IPS-18a (cell line): Measurements from ENCODE around the gene HERPUD1.
"Not testable (repeated sequence)": the region's sequence is repeated elsewhere in the genome, so short reads cannot be mapped to it uniquely, and the experiment has no call there.

ENCODE experiments used
- H3K27ac ChIP-seq: one replicate; pipeline ENCODE4 v1.5.1; 2013; ENCODE audit warnings: low read length
- H3K27me3 ChIP-seq: one replicate; pipeline ENCODE4 v1.6.1; 2013; ENCODE audit warnings: mild to moderate bottlenecking, low read length; ENCODE audit not compliant: control insufficient read depth, insufficient read depth
- H3K36me3 ChIP-seq: one replicate; pipeline ENCODE4 v1.6.1; 2013; ENCODE audit warnings: low read depth, low read length; ENCODE audit not compliant: control insufficient read depth
- H3K4me1 ChIP-seq: one replicate; pipeline ENCODE4 v1.6.1; 2013; ENCODE audit warnings: low read depth, low read length; ENCODE audit not compliant: control insufficient read depth
- H3K4me3 ChIP-seq: one replicate; pipeline ENCODE4 v1.5.1; 2013; ENCODE audit warnings: low read length
- H3K9ac ChIP-seq: one replicate; pipeline ENCODE4 v1.6.1; 2013; ENCODE audit warnings: mild to moderate bottlenecking, low read length, moderate library complexity
- H3K9me3 ChIP-seq: one replicate; pipeline ENCODE4 v1.6.1; 2013; ENCODE audit warnings: low read depth, low read length; ENCODE audit not compliant: control insufficient read depth

Gene HERPUD1

DNA sequence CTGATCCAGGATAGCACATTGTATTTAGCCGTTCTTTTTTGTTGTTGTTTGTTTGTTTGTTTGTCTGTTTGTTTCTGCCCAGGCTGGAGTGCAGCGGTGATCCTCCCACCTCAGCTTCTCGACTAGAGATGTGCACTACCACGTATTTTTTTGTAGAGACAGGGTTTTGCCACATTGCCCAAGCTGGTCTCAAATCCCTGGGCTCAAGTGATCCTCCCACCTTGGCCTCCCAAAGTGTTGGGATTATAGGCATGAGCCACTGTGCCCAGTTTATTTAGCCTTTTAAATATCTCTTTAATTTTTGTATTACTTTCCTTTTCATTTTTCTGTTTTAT lies 48.2 kb downstream of the HERPUD1 start:
- Histone ChIP-seq H3K36me3 (no peaks in the 10 kb centered on the region), H3K9me3 (no peaks in the 10 kb centered on the region), H3K27ac (no peak overlapping the region), H3K4me3 (no peak overlapping the region), H3K27me3 (no peaks in the 10 kb centered on the region), H3K9ac (no peak overlapping the region), H3K4me1 (peaks cover 4% of the 10 kb centered on the region)

DNA sequence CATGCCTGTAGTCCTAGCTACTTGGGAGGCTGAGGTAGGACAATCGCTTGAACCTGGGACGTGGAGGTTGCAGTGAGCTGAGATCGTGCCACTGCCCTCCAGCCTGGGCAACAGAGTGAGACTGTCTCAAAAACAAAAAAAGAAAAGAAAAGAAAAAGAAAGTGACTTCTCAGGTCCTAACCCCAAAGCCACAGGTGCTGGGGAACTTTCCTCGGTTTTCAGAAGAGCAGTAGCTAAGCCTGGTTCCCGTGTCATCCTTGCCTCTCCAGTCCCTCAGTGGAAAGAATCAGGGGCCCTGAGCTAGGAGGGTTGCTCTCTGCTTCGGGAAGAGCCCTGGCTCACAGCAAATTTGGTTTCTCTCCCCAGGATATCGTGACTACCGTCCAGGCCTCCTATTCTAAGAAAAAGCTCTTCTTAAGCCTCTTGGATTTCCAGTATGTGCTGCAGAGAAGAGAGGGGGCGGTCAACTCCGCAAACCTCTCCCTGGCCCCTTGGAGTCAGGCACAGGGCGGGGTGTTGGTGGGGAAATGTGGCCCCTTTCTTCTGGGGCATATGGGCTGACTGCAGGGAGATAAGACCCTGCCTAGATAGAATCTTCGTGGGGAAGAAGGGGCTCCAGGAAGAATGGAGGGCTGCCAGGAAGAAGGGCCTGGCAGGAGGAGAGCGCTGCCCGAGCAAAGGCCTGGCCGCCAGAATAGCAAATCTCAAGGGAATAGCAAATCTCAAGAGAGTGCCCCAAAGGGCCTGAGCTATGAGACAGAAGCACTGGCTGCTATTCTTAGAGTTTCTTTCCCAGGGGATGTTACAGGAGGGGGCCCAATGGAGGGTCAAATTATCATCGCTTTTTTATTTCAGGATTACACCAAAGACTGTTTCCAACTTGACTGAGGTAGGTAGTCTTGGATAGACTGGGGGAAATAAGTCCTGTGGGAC lies 49.1 kb downstream of the HERPUD1 start:
- H3K27ac ChIP-seq: no peak overlapping the region
- H3K9me3 ChIP-seq: no peaks in the 10 kb centered on the region
- H3K27me3 ChIP-seq: no peaks in the 10 kb centered on the region
- no peak overlapping the region for H3K4me3 ChIP-seq
- H3K9ac ChIP-seq: no peak overlapping the region
- no peaks in the 10 kb centered on the region for H3K36me3 ChIP-seq
- H3K4me1 ChIP-seq: peaks cover 4% of the 10 kb centered on the region

DNA sequence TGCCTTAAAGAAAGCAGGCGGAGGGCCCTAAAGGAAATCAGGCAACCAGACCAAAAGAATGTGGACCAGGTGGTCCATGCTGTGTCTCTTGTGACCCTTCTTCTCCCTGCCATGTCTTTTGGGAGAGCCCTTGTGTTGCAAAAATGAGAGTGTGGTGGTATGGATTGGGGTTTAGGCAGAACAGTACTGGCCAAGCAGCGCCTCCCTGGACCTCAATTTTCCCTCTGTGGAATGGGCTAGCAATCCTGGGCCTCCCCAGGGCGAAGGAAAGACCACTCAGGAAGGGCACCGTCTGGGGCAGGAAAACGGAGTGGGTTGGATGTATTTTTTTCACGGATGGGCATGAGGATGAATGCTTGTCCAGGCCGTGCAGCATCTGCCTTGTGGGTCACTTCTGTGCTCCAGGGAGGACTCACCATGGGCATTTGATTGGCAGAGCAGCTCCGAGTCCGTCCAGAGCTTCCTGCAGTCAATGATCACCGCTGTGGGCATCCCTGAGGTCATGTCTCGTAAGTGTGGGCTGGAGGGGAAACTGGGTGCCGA lies 49.9 kb downstream of the HERPUD1 start:
- no peaks in the 10 kb centered on the region for H3K9me3 ChIP-seq
- no peak overlapping the region for H3K4me3 ChIP-seq
- H3K27me3 ChIP-seq: no peaks in the 10 kb centered on the region
- H3K36me3 ChIP-seq: no peaks in the 10 kb centered on the region
- no peak overlapping the region for H3K9ac ChIP-seq
- H3K4me1 ChIP-seq: peaks cover 4% of the 10 kb centered on the region
- no peak overlapping the region for H3K27ac ChIP-seq

DNA sequence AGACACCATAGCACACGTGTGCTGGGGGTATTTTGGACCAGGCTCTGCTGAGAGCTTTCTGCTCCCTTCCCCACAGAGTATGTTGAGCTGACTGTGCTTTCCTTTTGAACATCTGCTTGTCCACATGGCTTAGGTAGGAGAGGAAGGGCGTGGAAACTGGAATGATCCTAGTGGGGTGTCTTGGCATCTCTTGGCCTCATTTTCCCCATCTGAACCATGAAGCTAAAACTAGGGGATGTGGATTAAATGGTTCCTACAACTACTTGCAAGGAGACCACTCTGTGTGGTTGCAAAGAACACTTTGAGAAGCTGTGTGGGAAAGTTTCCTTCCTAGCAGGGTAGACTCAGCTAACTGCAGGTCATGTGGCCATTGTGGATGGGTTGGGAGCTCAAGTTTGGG lies 50.8 kb downstream of the HERPUD1 start:
- no peak overlapping the region for H3K27ac ChIP-seq
- H3K4me1 ChIP-seq: peaks cover 4% of the 10 kb centered on the region
- H3K27me3 ChIP-seq: peaks cover under 1% of the 10 kb centered on the region

DNA sequence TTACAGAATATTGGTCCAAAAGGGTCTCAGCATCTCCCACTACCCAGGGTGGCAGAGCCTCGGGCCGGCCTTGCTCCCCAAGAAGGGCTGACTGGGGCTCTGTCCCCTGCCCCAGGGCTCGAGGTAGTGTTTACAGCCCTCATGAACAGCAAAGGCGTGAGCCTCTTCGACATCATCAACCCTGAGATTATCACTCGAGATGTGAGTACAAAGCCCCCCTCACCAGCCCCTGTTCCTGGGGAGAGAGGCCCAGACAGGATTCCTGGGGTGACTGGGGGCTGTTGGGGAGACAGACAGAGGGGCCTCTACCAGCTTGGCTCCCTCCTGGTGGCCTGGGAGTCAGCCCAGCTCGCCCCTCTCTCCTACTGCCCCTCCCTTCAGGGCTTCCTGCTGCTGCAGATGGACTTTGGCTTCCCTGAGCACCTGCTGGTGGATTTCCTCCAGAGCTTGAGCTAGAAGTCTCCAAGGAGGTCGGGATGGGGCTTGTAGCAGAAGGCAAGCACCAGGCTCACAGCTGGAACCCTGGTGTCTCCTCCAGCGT lies 51.3 kb downstream of the HERPUD1 start:
- Histone ChIP-seq H3K4me1 (peaks cover 4% of the 10 kb centered on the region), H3K9me3 (no peaks in the 10 kb centered on the region)

More for the DNA sequence above, 50.8 kb downstream of the HERPUD1 start:
- no peaks in the 10 kb centered on the region for H3K36me3 ChIP-seq
- H3K9me3 ChIP-seq: no peaks in the 10 kb centered on the region
- H3K4me3 ChIP-seq: no peak overlapping the region
- H3K9ac ChIP-seq: no peak overlapping the region

DNA sequence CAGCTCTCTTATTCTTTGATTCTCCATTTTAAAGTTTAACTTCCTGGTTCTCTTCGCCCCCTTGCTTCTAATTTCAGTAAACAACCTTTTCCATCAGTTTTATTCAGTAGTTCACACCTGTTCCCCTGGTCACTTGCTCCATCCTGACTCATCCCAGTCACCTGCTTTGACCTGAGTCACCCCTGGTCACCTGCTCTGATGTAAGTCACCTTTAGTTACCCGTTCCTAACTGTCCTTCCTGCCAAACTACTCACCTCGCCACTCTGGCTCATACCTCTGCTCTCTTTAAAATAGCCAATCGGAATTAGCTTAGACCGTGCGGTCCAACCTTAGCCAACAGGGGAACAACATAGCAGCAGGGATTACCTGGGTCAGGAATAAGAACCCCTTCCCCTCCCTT lies 52.7 kb downstream of the HERPUD1 start:
- Histone ChIP-seq H3K4me3 (no peak overlapping the region), H3K9me3 (no peaks in the 10 kb centered on the region), H3K4me1 (peaks cover 4% of the 10 kb centered on the region), H3K36me3 (no peaks in the 10 kb centered on the region), H3K27ac (no peak overlapping the region), H3K27me3 (peaks cover 20% of the 10 kb centered on the region), H3K9ac (no peak overlapping the region)

More for the DNA sequence above, 51.3 kb downstream of the HERPUD1 start:
- Histone ChIP-seq H3K36me3 (no peaks in the 10 kb centered on the region), H3K27ac (no peak overlapping the region), H3K9ac (no peak overlapping the region), H3K27me3 (peaks cover 6% of the 10 kb centered on the region), H3K4me3 (no peak overlapping the region)

DNA sequence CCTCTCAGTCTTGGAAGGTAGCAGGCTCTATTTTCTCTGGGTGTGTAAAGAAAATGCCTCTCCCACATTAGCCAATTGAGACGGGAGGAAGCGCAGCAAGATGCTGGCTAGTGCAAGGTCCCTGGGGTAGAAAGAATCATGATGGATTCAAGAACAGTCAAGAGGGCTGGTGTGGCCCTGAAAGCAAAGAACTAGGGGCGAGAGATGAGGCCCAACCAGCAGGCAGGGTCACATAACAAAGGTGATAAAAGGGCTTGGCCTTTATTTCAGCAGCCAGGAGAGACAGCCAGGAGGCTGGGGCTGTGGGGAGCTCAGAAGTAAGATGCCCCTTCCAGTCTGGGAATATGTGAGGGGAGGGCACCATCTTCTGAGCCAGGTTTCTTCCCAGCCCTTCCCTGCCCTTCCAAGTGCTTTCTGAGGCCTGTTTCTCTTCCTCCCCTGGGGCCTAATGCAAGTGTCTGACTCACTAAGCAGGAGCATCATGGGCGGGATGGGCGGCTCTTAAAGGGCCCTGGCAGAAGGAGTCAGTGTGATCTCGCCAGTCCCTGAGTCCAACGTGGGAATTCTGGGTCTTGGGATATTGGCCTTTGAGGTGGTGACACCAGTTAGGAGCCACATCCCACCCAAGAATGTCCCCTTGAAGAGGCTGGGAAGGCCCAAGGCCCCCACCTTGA lies 53.5 kb downstream of the HERPUD1 start:
- Histone ChIP-seq H3K4me3 (no peak overlapping the region), H3K9me3 (no peaks in the 10 kb centered on the region), H3K27ac (no peak overlapping the region), H3K9ac (no peak overlapping the region), H3K27me3 (peaks cover 28% of the 10 kb centered on the region), H3K4me1 (peaks cover 10% of the 10 kb centered on the region), H3K36me3 (no peaks in the 10 kb centered on the region)

DNA sequence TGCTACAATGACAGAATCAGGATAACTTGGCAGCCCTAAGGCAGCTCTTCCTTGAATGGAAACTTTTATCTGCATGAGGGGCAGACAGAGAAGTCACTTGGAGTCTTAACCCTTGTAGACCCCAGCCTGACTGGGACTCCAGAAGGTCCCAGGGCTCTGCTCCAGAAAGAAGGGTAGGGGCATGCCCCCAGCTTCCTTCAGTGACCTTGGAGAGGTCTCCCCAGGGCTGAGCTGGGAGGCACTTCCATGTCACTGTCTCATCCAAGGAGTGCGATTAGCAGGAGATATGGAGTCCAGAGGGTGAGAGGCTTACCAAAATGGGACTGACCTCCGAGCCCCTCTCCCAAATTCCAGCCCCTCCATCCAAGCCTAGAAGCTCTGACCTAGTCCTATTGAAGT lies 54.0 kb downstream of the HERPUD1 start:
- no peaks in the 10 kb centered on the region for H3K36me3 ChIP-seq
- H3K9me3 ChIP-seq: no peaks in the 10 kb centered on the region
- no peak overlapping the region for H3K4me3 ChIP-seq
- H3K4me1 ChIP-seq: peaks cover 10% of the 10 kb centered on the region
- H3K27me3 ChIP-seq: peaks cover 33% of the 10 kb centered on the region
- H3K9ac ChIP-seq: no peak overlapping the region
- H3K27ac ChIP-seq: no peak overlapping the region

DNA sequence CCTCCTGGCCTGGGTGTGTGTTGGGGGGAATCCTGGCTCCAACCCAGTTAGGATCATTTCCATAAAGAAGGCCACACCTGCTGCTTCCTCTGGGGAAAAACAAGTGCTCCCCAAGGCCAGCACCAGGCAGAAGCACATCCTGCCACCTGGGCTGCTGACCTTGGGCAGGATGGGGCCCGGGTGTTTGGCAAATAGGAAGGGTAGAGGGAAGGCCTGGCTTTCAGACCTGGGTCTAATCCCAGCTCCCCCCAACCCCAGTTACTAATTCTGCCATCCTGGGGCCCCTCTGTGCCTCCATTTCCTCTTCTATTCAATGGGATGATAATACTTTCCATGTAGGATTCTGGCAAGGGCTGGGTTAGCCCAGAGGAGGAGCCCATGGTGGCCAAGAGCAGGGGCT lies 54.4 kb downstream of the HERPUD1 start:
- Histone ChIP-seq H3K36me3 (no peaks in the 10 kb centered on the region), H3K9me3 (no peaks in the 10 kb centered on the region), H3K4me3 (no peak overlapping the region), H3K27me3 (peaks cover 37% of the 10 kb centered on the region), H3K27ac (no peak overlapping the region), H3K4me1 (peaks cover 10% of the 10 kb centered on the region), H3K9ac (no peak overlapping the region)

DNA sequence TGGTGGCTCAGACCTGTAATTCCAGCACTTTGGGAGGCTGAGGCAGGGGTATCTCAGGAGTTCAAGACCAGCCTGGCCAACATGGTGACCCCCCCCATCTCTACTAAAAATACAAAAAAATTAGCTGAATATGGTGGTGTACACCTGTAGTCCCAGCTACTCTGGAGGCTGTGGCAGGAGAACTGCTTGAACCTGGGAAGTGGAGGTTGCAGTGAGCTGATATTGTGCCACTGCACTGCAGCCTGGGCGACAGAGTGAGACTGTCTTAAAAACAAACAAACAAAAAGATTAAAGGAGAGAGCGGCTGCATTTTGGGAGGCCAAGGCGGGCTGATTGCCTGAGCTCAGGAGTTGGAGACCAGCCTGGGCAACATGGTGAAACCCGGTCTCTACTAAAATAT lies 55.0 kb downstream of the HERPUD1 start:
- H3K9ac ChIP-seq, H3K4me3 ChIP-seq, H3K27ac ChIP-seq, H3K9me3 ChIP-seq, H3K36me3 ChIP-seq: not testable (repeated sequence)
- Histone ChIP-seq H3K27me3 (peaks cover 37% of the 10 kb centered on the region), H3K4me1 (peaks cover 10% of the 10 kb centered on the region)

DNA sequence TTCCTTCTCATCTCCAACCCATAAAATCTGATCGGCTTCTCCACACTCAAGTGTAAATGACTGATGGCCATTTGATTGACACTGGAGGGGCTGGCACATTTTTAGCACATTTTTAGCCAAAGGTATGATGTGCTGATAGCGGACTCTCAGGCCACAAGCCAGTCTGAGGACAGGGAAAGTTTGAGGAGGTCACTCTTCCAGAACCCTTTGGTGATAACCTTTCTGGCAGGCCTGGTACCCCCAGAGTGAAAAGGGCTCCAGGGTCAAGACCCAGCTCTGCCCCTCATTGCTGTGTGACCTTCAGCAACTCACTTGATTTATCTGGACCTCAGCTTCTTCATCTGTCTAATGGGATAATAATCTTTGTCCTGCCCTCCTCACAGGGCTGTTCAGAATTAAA lies 55.8 kb downstream of the HERPUD1 start:
- no peaks in the 10 kb centered on the region for H3K9me3 ChIP-seq
- H3K4me1 ChIP-seq: peaks cover 10% of the 10 kb centered on the region
- H3K27ac ChIP-seq: no peak overlapping the region
- no peak overlapping the region for H3K9ac ChIP-seq
- H3K4me3 ChIP-seq: no peak overlapping the region
- H3K27me3 ChIP-seq: peaks cover 37% of the 10 kb centered on the region
- no peaks in the 10 kb centered on the region for H3K36me3 ChIP-seq
